GM20431 (cell line): ENCODE measurements around the gene ELL.
"Not testable (repeated sequence)": the region's sequence is repeated elsewhere in the genome, so short reads cannot be mapped to it uniquely, and the experiment has no call there.

ENCODE experiments used
- in situ Hi-C: fragments of 300-500 bp; cut with MseI, MboI; formaldehyde crosslinking; loops from one replicate; pipeline ENCODE4 v1.15.0; 2020; ENCODE audit warnings: low sequenced_read_pairs; ENCODE audit not compliant: unreplicated experiment

The ELL gene

DNA sequence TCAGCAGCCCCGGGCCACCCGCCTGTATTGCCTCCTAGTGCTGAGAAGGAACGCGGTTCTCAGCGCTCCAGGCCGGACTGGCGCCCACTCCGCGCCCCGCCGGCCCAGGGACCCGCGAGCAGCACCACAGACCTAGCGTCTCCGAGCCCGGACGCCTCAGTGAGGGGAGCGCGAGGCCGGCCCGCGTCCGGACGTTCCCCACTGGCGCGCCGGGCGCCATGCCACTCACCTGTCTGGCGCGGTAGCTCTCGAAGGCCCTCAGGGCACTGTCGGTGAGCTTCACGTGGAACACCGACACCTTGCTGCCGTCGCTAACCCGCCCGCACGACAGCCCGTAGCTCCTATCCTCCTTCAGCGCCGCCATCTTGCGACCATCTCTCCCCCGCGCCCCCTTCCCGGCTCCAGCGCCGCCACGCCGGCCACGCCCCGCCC is at the start of gene ELL:
Gene ELL (minus strand): TSS at position 379 of the 432 bp plus-strand sequence. CDS start 15 bp downstream, at position 364.
- in situ Hi-C loops = no loop called here

DNA sequence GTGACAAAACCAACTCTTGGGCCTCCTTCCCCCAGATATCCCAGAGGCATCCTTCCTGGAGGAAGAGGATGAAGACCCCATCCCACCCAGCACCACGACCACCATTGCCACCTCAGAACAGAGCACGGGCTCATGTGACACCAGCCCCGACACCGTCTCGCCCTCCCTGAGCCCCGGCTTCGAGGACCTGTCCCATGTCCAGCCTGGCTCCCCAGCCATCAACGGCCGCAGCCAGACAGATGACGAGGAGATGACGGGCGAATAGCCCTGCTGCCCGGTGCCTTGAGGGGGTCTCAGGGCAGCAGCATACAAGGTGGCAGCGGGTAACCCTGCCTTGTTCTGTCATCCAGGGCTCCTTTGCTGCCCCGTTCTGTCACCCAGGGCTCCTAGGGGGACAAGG is 46.5 kb upstream of the ELL start:
- in situ Hi-C loops = no loop called here

DNA sequence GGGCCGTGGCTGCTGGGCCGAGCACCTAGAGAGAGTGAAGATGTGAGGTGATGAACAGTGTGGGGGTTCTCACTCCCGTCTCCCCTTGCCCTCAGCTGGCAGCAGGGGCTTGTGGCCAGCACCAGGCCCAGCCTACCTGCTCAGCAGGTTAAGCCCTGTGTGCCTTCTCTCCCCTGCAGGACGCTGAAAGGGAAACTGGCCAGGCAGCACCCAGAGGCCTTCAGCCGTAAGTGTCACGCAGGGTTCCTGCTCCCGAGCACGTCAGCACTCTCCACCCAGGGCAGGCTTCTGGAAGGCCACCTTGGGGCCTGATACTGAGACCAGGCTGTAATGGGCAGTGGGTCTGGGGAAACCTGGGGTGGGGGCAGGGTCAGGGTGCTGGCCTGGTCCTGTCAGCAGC is 45.1 kb upstream of the ELL start:
- in situ Hi-C loops = no loop called here

DNA sequence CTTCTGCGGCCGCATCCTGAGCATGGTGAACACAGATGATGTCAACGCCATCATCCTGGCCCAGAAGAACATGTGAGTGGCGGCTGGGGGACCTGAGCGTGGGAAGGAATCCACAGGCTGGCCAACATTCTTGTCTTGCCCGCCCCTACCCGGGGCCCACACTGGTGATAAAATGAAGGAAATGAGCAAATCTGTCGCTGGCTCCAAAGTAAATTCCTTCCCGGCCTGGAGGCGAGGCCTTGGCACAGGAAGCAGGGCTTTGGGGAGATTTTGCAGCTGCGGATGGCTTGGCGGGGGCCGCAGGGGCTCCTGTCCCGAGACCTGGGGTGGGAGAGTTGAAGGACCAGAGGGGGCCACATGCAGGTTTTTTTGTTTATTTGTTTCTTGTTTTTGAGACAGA is 40.2 kb upstream of the ELL start:
- in situ Hi-C loops = no loop called here

DNA sequence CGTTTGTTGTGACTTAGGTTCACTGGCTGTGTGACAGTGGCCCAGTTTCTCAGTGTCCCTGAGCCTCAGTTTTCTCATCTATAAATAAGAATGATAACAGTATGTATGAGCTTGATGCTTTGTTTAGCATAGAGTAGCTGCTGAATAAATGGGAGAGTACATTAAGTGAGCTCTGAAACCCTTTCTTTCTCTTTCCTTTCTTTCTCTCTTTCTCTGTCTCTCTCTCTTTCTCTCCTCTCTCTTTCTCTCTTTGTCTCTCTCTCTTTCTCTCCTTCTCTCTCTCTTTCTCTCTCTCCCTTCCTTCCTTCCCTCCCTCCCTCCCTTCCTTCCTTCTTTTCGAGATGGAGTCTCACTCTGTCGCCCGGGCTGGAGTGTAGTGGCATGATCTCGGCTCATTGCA is 37.8 kb upstream of the ELL start:
- in situ Hi-C loops = no loop called here

DNA sequence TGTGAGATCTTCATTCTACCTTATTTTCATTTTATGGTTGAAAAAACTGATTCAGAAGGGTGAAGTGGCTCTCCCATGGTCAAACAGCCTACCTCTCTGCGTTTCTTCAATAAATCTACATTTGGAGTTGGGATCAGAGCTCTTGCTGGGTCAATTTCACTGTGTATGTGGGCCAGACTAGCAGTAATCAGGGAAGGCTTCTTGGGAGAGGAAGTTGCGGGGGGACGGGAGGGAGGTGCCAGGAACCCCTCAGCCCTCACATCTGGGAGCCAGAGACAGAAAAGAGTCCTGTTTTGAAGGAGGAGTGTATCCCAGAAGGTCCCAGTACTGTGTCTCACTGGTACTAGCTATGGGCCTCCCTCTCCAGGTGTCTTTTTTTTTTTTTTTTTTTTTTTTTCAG is 36.7 kb upstream of the ELL start:
- in situ Hi-C loops = no loop called here

DNA sequence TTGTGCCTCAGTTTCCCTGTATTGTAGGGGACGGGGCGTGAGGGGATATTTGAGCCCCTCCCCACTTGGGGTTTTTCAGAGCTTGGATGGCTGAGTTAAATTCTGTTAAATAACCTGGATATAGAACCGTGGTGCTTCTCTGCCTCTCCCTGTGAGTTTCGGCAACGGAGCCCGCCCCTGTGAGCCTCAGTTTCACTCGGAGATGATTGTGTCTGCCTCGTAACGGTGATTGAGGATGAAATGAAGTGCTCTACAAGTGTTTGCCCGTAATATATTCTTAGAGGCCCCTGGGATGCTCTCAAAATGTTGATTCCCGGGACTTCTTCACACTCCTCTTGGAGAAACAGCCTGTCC is 36.3 kb upstream of the ELL start:
- in situ Hi-C loops = no loop called here

DNA sequence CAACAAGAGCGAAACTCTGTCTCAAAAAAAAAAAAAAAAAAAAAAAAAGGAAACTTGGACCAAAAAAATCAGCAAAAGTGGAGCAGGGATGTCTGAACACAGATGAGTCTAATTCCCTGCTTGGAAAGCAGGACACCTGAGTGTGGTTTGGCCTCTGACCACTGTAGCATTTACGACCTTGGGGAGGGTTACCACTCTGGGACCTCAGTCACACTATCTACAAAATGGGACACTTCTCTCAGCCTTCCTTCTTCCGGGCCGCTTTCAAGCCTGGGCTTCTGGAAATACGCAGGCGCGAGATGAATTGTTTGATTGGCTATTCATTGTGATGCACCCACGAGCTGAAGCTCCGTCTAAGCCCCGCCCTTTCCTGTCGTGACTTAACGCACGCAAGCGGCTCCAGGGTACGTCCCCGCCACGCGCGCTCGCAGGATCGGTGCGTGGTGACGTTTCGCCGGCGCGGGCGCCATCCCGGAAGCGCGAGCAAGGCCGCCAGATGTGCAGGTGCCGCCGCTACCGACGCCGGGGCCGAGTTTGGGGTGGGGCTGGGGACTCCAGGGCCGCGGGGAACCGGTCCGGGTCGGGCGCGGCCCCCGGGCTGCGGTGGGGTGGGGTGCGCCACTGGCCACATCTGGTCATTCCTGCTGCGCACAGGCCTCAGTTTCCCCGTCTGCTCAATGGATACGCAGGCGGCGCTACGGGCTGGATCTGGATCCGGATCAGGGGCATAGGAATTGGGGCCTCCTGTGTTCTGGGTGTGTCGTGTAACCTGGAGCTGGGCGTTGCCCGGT is 35.7 kb upstream of the ELL start, which contains the start of gene KXD1:
Gene KXD1 (plus strand): TSS at position 460 of the 791 bp plus-strand sequence. CDS start 4,187 bp downstream, outside the sequence.
- in situ Hi-C loops = no loop called here

DNA sequence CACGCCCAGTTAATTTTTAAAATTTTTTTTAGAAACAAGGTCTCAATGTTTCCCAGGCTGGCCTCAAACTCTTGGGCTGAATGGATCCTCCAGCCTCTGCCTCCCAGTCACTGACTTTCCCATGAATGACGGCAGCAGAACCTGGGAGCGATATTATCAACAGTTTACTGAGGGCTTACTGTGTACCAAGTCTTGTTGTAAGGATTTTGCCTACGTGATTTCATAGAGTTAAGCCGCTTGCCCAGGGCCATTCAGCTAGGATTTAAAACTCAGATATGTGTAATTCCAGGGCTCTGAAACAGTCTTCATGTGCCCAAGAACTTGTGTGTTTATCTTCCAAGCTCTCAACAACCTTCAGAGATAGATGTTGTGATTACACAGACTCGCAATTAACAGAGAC is 29.8 kb upstream of the ELL start:
- in situ Hi-C loops = no loop called here

DNA sequence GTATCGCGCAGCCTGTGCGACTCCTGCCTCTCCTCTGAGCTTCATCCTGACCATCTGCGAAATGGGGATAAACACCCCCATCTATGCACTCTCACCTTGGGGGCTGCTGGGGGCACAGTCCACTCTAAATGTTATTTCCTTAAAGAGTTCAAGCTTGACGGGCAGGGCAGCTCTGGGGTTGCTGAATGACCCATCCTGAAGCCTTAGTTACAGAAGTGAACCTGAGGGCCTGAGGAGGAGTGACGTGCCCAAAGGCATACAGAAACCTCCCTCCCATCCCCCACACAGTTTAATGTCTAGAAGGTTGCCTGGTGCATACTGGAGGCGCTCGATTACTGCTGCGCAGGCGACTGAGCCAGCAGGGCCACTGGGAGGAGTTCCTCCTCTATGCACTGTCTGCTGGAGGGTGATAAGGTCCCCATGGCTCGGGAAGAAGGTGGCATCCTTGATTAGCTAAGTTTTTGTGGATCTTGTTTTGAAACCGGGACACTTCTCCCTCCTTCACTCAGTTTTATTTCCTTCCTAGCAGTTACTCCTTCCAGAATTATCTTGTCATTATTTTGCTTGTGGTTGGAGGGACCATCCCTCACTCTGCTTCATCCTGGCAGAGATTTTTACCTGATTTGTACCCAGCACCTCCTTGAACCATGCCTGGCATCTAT is 22.1 kb upstream of the ELL start:
- in situ Hi-C loops = no loop called here

DNA sequence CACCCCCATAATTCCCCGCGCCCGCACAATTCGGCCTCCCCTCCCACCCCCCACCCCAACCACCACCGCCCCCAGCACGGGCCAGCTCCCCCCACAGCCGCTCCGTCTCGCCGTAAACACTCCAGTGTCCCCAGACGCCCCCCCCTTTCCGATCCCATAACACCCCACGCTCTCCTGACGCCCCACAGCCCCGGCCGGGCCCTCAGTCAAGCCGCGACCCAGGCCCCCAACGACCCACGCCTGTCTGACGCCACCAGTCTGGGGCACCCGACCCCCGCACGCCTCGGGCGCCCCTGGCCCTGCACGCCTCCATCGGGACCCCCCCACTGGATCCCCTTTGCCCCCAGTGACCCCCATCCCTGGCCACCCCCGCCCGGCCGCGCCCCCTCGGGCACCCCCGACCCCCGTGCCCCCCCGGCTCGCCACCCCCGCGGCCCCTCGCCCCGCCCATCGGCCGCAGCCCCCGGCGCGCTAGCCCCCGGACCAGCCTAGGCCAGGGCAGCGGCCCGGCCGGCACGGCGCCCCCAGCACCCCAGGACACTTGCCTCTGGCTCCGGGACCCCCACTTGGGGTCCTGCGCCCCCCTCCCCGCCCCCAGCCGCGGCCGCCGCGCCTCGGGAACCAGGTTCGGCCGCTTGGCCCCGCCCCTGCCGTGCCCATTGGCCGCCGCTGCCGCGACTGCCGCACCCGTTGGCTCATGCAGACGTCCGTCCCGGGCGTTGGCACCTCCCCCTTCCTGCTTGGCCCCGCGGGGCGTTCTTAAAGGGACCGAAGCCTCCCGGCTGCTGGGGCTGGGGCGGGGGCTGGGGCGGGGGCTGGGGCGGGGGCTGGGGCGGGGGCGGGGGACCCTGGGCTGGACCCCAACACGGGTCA is 21.3 kb upstream of the ELL start, which contains the start of gene FKBP8:
Gene FKBP8 (minus strand): TSS at position 633 of the 873 bp plus-strand sequence. CDS start 1,603 bp downstream, outside the sequence.
- in situ Hi-C loops = no loop called here

DNA sequence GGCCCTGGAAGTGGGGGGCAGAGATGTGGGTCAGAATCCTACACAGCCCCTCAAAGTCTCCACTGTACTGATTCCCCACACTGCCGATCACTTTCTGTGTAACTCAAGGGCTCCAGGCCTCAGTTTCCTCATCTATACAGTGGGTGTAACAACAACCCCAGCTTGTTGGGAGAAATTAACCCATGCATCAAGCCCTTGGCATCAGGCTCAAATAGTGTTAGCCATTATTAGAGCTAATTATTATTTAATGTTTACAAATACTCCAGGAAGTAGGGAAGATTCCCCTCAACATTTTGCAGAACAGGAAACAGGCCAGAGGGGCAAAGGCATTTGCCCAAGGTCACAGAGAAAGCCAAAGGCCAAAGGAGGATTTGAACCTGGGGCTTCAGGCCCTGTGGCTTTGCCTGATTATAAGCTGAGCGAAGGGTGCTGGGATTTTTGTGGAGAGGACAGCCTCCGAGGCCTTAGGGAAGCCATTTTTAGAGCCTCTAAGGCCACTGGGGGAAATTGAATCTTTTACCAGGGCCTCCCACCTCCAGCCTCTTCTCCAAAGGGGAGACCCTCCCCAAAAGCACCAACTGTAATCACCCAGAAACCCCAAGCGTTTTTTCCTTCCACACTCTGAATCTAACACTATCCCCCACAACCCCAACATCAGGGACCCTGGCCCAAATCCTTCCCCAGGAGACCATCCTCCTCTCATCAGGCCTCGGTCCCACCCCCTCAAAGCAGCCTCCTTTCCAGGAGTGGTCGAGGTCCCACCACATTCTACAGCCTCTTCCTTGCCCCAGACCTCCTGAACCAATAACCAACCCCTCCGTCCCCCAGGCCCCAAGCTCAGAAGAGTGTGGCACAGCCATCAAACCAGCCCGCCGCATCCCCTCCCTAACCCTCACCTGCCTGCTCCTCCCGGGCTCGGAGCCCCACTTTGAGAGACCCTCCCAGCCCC is 20.4 kb upstream of the ELL start:
- in situ Hi-C loops = no loop called here

DNA sequence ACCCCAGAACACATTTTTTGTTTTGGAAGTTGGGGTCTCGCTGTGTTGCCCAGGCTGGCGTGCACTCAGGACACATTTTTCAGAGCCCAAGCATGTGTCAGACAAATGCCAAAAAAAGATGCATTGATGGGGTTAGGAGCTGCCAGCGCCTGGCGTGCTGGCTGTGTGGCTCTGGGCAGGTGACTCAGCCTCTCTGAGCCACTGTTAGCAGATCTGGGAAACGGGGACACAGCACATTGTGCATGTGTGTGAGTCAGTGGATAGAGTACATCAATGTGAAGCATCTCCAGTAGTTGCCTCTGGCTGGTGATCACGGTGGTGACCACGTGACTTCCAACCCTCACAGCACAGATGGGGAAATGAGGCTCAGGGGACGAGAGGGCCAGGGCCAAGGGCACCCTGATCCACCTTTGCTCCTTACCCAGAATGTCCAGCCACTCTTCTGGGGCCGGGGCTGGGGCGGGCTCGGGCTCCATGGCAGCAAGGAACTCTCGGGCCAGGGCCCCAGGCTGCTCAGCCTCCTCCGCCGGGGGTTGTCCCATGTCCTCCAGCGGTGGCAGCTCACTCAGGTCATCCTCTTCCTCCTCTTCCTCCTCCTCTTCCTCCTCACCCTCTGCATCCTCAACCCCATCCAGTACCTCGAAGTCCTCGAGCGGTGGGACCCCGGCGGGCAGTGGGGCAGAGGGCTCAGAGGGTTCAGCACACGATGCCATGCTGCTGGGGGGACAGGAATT is 19.6 kb upstream of the ELL start:
- in situ Hi-C loops = no loop called here

DNA sequence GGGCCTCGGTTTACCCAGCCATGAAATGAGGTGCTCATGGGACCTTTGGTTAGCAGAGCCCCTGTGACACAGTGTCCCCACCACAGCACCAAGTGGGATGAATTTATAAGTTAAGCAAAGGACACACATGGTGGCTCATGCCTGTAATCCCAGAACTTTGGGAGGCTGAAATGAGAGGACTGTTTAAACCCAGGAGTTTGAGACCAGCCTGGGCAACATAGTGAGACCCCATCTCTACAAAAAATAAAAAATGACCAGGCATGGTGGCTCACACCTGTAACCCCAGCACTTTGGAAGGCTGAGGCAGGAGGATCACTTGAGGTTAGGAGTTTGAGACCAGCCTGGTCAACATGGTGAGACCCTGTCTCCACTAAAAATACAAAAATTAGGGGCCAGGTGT is 18.3 kb upstream of the ELL start:
- in situ Hi-C loops = not testable (repeated sequence)

DNA sequence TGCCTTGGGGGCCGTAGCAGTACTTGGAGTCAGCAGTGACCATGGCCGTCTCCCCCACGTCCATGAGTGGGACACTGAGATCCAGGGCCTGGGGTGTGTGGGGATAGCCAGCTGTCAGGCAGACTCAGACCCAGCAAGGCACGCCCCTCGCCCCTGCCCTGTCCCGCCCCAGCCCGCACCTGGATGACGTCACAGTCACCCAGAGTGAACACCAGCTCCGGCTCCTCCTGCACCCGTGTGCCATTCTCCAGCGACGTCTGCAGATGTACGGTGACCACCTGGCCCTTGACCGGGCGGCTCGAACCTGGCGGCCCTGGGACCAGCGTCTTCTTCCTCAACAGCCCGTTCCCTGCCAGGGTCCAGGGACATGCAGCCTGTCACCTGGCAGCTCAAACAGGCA is 17.5 kb upstream of the ELL start:
- in situ Hi-C loops = no loop called here

DNA sequence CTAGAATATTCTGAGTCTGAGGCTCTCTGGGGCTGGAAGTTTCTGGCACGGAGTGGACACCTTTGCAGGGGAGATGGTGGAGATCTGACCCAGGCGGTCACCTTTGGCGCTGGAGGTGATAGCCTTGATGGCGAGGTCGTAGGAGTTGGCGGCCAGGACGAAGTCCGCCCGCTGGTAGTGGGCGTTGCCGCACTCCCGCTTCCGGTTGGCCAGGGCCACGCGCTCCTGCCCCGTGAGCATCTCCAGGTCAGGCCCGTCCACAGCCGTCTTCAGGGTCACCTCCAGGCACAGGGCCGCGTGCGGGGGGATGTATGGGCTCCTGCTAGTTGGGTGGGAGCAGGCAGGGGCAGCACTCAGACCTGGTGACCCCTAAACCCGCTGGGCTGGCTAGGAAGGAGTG is 16.2 kb upstream of the ELL start:
- in situ Hi-C loops = no loop called here

DNA sequence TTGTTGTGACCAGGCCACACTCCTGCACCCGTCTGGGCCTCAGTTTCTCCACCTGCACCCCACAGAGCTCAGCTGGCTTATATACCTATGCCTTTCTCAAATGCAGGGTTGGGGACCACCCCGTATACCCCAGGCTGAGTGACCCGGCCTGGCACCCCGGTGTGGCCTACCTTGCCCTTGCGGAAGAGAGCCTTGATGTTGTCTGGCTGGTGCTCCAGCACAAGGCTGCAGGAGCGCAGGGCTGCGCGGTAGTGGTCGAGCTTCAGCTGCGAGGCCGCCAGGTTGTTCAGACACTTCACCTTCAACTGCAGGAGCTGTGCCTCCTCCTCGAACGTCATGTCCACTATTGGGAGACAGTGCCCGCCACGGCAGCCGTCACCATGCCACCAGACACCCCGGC is 15.6 kb upstream of the ELL start:
- in situ Hi-C loops = no loop called here

DNA sequence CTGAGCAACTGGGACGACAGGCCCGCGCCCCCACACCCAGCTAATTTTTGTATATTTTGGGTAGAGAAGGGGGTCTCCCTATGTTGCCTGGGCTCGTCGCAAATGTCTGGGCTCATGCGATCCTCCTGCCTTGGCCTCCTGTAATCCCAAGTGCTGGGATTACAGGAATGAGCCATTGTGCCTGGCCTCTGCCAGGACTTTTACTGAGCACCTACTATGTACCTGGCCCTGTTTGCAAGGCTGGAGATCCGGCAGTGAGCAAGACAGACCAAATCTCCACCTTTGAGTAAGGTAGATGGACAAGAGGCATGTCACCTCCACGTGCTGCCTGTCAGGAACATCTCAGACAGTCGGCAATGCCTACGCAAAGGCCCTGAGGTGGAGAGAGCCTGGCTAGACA is 14.6 kb upstream of the ELL start:
- in situ Hi-C loops = no loop called here

DNA sequence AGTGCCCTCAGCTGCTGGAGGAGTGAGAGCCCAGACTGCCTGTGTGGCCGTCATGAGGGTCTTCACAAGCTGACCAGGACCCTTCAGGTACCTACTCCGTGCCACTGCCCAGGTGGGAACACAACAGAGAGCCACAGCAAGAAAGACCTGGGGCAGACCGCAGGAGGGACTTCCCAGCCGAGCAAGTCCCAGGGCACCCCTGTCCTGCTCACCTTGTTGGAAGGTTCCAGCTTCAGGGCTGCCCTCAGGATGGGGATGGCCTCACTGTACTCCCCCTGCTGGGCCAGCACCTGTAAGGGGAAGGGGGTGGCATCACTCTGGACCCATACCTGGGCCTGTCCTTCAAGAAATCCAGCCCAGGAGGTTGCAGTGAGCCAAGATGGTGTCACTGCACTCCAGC is 11.2 kb upstream of the ELL start:
- in situ Hi-C loops = no loop called here
